HUES64 (cell line): ENCODE results near the gene SCUBE1.

Experiments
- H3K27ac ChIP-seq: 2 replicates; pipeline ENCODE4 v1.7.0; 2013; ENCODE audit warnings: low read depth, low read length, inconsistent platforms
- H3K27me3 ChIP-seq: 2 replicates; pipeline ENCODE4 v1.6.1; 2013; ENCODE audit warnings: mild to moderate bottlenecking, low read length; ENCODE audit not compliant: insufficient read depth
- H3K36me3 ChIP-seq: 2 replicates; pipeline ENCODE4 v1.6.1; 2013; ENCODE audit warnings: mild to moderate bottlenecking, low read length; ENCODE audit not compliant: insufficient read depth
- H3K4me1 ChIP-seq: 2 replicates; pipeline ENCODE4 v1.6.1; 2013; ENCODE audit warnings: mild to moderate bottlenecking, low read length, moderate library complexity; ENCODE audit not compliant: insufficient read depth
- H3K4me3 ChIP-seq: 2 replicates; pipeline ENCODE4 v1.5.1; 2013; ENCODE audit warnings: mild to moderate bottlenecking, low read length, moderate library complexity
- H3K9ac ChIP-seq: 2 replicates; pipeline ENCODE4 v1.6.1; 2013; ENCODE audit warnings: mild to moderate bottlenecking, low read depth, low read length
- H3K9me3 ChIP-seq: 2 replicates; pipeline ENCODE4 v1.6.1; 2013; ENCODE audit warnings: low read depth, low read length; ENCODE audit not compliant: insufficient read depth
- WGBS: fragments of 150-250, 120-280 bp; methylation state at CpG from one replicate; pipeline ENCODE4 v1.1.7; 2013; ENCODE audit warnings: missing lambda C conversion rate; 5-methylcytosine and 5-hydroxymethylcytosine counted together

The SCUBE1 gene

DNA sequence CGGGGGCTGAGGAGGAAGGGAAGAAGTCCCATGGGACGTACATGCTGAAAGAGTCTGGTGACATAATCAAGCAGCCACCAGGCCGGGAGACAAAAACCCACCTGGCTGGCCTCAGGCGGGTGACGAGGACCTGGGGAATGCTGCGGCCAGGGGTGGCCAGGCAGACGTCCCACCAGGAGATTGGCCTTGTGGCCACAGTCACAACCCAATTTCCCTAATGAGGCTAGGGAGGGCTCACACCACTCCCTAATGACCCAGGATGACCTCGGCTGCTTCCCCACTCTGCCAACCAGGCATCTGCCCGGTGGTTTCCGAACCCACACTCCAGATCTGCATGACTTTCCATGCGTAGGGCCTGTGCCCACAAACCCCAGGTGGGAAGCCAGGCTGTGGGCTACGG lies 66.9 kb downstream of the SCUBE1 start:
- WGBS: 83% methylated on average over 12 of the region's 12 CpGs
- peaks cover 12% of the 10 kb centered on the region for H3K4me1 ChIP-seq

DNA sequence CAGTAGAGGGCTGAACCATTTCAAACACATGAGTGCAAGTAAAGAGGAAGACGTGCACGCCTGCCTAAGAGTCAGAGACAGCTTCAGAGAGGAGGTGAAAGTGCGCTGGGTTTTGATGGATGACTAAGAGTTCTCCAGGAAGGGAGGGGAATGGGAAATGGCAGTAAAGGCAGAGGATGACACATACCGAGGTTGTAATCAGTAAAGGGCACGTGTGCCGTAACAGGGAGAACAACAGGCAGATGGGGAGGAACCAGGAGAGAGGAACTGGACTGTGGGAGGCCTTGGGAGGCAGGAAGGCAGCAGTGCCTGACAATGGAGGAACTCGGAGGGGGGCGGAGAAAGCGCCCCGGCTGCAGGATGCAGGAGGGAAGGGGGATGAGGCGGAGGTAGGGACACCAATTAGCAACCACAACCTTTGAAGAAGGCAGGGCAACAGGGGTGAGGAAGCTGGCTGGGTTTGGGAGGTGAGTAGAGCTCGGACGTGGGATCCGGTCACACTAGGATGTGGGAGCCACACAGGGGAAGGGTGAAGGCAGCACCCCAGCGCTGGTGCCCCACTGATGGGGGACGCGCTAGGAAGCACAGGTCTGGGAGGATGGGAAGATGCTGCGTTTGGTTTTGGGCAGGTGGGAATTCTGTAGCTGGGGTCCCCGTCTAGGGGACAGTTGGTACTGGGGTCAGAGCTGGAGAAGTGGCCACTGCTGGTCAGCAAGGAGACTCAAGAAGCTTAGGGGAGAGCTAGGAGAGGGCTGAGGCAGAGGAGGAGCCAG lies 67.4 kb downstream of the SCUBE1 start:
- Histone ChIP-seq H3K27me3 (no peaks in the 10 kb centered on the region; the same call in 1 of the 2 replicates), H3K27ac (no peak overlapping the region), H3K9ac (no peak overlapping the region), H3K9me3 (no peaks in the 10 kb centered on the region), H3K4me3 (no peak overlapping the region), H3K36me3 (no peaks in the 10 kb centered on the region), H3K4me1 (peaks cover 12% of the 10 kb centered on the region)
- 39% methylated on average over 19 of the region's 19 CpGs for WGBS

More for the DNA sequence above, 66.9 kb downstream of the SCUBE1 start:
- no peaks in the 10 kb centered on the region; the same call in 1 of the 2 replicates for H3K27me3 ChIP-seq
- no peaks in the 10 kb centered on the region for H3K9me3 ChIP-seq
- H3K9ac ChIP-seq: no peak overlapping the region
- H3K4me3 ChIP-seq: no peak overlapping the region
- H3K36me3 ChIP-seq: no peaks in the 10 kb centered on the region
- H3K27ac ChIP-seq: no peak overlapping the region

DNA sequence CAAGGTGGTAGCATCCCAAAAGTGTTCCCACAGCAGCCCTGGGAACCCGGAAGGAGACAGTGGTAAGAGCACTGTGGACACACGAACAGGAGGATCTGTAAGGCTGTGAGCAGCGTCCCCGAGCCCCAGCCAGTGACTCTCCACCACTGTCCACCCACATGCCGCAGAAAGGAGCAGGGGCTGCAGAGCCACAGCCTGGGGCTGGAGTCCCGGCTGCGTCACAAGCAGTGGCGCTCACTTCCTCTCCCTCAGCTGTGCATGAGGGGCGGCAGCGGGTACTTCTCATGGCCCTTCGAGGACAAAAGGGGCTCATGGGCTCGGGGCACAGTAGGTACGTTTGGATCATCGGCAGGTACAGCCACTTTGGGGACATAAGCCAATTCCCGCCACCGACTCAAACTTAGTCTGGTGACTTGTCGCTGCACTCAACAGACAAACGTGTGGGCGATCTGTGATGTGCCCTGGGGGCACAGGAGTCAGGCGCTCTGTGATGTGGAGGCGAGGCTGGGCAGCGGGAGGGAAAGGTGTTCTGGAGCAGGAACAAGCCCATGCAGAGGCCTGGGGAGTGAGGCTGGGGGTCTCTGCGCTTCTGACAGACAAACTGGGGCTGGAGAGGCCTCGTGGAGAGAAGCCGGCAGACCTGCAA lies 68.5 kb downstream of the SCUBE1 start:
- H3K4me1 ChIP-seq: peaks cover 7% of the 10 kb centered on the region
- 83% methylated on average over 25 of the region's 25 CpGs for WGBS
- no peak overlapping the region for H3K27ac ChIP-seq
- H3K36me3 ChIP-seq: no peaks in the 10 kb centered on the region
- no peak overlapping the region for H3K9ac ChIP-seq
- H3K27me3 ChIP-seq: no peaks in the 10 kb centered on the region; the same call in 1 of the 2 replicates
- H3K9me3 ChIP-seq: no peaks in the 10 kb centered on the region
- H3K4me3 ChIP-seq: no peak overlapping the region

DNA sequence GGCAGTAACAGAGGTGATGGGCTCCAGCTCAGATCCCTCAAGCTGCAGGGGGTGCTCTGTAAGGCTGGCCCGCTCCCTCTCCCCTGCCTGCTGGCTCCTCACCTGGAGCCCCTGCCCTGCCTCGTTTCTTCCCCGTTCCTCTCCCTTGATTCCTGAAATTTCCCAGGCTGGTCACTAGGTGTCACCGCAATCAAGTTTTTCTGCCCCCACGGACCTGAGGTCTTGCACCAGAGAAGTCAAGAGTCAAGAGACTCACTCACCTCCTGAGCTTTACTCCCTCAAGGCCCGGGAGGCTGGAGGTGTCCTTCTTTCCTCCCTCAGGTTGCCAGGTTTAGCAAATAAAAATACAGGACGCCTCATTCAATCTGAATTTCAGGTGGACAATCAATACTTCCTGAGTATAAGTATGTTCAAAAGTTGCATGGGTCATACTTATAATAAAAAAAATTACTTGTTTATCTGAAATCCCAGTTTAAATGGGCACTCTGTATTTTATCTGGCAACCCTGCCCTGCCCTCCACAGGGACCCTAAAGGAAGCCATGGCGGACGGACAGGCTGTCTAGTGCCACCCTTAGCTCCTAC lies 69.2 kb downstream of the SCUBE1 start:
- Histone ChIP-seq H3K4me1 (peaks cover 6% of the 10 kb centered on the region; the same call in 1 of the 2 replicates), H3K27ac (no peak overlapping the region), H3K27me3 (no peaks in the 10 kb centered on the region; the same call in 1 of the 2 replicates), H3K36me3 (no peaks in the 10 kb centered on the region), H3K9me3 (no peaks in the 10 kb centered on the region), H3K4me3 (no peak overlapping the region), H3K9ac (no peak overlapping the region)
- WGBS: 35% methylated on average over 8 of the region's 9 CpGs

DNA sequence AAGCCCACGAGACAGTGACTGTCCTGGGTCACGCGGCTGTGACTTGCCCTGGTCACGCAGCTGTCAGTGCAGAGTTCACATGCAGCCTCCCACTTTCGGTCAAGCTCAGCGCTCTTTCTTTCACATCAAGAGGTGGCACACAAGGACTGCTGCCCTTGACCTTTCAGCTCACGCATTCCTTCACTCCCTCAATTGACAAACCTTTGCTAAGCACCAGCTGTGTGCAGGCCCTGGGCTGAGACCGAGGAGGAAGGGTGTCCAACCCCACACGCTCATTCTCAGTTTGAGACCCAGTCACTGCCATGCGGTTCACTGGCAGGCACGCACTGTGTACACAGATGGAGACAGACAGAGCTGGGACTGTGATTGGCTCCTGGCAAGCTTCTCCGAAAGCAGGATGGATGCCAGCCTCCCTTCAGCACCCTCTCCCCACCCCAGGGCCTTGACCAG lies 70.3 kb downstream of the SCUBE1 start:
- no peak overlapping the region for H3K9ac ChIP-seq
- peaks cover 6% of the 10 kb centered on the region; the same call in 1 of the 2 replicates for H3K4me1 ChIP-seq
- no peaks in the 10 kb centered on the region for H3K9me3 ChIP-seq
- H3K27ac ChIP-seq: no peak overlapping the region
- no peaks in the 10 kb centered on the region; the same call in 1 of the 2 replicates for H3K27me3 ChIP-seq
- H3K36me3 ChIP-seq: no peaks in the 10 kb centered on the region
- WGBS: 84% methylated on average over 12 of the region's 12 CpGs
- H3K4me3 ChIP-seq: no peak overlapping the region

DNA sequence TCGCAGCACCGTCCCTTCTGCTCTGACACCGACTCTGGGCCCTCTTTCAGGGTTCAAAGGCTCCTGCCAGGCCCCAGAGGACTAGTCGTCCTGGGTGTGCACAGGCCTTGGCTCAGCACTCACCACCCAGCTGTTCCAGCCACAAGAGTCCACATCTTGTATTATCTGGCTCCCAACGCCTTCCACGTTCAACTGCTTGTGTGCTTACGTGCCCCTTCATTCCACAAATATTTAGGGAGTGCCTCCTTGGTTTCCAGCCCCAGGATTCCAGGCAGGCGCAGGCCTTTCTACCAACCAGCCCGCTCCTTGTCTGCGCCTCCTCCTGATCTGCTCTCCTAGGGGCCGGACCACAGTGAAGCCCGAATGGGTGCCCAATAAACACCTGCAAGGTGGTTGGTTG lies 70.9 kb downstream of the SCUBE1 start:
- H3K36me3 ChIP-seq: no peaks in the 10 kb centered on the region
- H3K27me3 ChIP-seq: no peaks in the 10 kb centered on the region; the same call in 1 of the 2 replicates
- no peak overlapping the region for H3K27ac ChIP-seq
- no peak overlapping the region for H3K4me3 ChIP-seq
- no peak overlapping the region for H3K9ac ChIP-seq
- peaks cover 6% of the 10 kb centered on the region; the same call in 1 of the 2 replicates for H3K4me1 ChIP-seq
- 90% methylated on average over 12 of the region's 12 CpGs for WGBS
- no peaks in the 10 kb centered on the region for H3K9me3 ChIP-seq

DNA sequence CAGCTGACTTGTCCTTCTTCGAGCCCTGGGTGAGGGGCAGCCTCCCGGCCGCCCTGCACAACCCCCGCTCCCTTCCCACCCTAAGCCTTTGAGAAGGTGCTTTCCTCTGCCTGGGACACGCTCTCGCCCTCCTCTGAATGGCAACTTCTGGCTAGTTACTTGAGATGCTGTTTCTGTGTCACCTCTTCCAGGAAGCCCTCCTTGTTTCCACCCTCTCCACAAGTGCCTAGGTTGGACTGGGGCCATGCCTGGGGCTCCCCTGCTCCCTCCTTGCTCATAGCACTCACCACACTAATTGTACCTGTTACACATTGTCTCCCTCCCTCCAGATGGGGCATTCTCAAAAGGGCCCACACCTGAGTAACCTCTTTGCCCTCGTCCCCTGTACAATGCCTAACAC lies 72.2 kb downstream of the SCUBE1 start:
- Histone ChIP-seq H3K9ac (no peak overlapping the region), H3K27me3 (no peaks in the 10 kb centered on the region; the same call in 1 of the 2 replicates), H3K4me3 (no peak overlapping the region), H3K36me3 (no peaks in the 10 kb centered on the region), H3K4me1 (peaks cover 6% of the 10 kb centered on the region; the same call in 1 of the 2 replicates), H3K9me3 (no peaks in the 10 kb centered on the region), H3K27ac (no peak overlapping the region)
- WGBS: 89% methylated on average over 7 of the region's 7 CpGs

DNA sequence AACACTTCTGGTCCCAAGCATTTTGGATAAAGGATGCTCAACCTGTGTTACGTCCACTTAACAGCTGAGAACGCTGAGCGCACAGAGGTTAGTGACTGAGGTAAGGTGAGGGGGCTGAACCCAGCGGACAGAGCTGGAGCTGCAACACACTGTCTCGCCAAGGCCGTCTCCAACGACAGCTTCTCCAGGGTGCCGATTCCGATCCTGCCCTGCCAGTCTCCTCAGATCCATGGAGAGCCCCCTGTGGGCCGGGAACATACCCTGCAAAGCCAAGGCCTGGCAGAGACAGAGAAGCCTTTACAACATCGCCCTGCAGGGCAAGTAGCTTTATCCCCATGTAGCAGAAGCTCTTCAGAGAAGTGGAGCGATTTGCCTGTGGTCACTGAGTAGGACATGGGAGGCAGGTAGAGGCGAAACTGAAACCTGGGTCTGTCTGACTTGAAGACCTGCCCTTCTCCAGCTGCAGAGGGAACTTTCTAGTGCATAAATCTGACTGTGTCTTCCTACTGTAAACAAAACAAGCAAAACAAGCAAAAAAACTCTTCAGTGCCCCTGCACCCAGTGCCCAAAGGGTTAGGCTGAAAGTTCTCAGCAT lies 72.8 kb downstream of the SCUBE1 start:
- H3K36me3 ChIP-seq: no peaks in the 10 kb centered on the region
- 71% methylated on average over 13 of the region's 13 CpGs for WGBS
- no peak overlapping the region for H3K4me3 ChIP-seq
- H3K4me1 ChIP-seq: peaks cover 4% of the 10 kb centered on the region; the same call in 1 of the 2 replicates
- no peak overlapping the region for H3K27ac ChIP-seq
- H3K9ac ChIP-seq: no peak overlapping the region
- no peaks in the 10 kb centered on the region; the same call in 1 of the 2 replicates for H3K27me3 ChIP-seq
- H3K9me3 ChIP-seq: no peaks in the 10 kb centered on the region

DNA sequence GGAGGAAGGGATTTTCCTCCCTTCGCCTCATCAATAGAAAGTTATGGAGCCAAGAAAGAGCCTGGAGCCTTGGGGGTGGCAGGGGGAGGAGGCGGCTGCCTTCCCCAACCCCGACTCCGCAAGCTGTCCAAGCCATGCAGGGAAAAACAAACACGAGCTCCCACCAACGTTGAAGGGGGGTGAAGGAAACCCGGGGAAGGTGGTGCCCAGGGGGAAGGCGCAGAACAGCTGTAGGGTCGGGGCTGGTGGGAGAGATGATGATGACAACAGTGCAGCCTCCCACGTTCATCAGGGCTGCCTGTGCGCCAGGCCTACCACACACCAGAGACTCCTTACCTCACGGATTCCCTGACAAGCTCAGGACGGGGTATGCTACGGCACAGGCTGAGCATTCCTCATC lies 73.5 kb downstream of the SCUBE1 start:
- Histone ChIP-seq H3K27me3 (no peaks in the 10 kb centered on the region), H3K4me3 (no peak overlapping the region), H3K36me3 (no peaks in the 10 kb centered on the region), H3K27ac (no peak overlapping the region), H3K9ac (no peak overlapping the region), H3K4me1 (no peaks in the 10 kb centered on the region), H3K9me3 (no peaks in the 10 kb centered on the region)
- WGBS: 86% methylated on average over 13 of the region's 14 CpGs

DNA sequence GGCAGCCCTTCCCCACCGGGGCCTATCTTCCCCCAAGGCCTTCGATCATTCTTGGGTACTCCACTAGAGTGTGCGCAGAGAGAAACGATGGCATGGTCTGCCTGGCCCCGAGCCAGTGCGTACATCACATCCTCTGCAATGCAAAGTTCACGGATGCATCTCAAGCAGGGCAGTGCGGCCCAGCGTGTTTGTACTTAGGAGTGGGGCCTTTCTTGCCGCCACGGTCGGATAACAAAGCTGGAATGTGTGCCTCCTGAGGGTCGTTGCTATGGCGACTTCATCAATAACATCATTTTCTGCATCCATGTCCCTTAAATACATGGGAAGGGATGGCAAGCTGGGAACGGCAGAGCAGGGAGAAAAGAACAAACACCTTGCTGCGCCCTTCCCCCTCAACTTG lies 73.9 kb downstream of the SCUBE1 start:
- Histone ChIP-seq H3K27me3 (no peaks in the 10 kb centered on the region), H3K4me1 (no peaks in the 10 kb centered on the region), H3K27ac (no peak overlapping the region), H3K36me3 (no peaks in the 10 kb centered on the region), H3K4me3 (no peak overlapping the region), H3K9ac (no peak overlapping the region), H3K9me3 (no peaks in the 10 kb centered on the region)
- 89% methylated on average over 16 of the region's 16 CpGs for WGBS
